Measurements from ENCODE around the gene TCN2. TPM values are rescaled to one million over a fixed set of nuclear protein-coding genes. Genes with fewer than 3 reads are reported as not detected.
"Not testable (repeated sequence)": the region's sequence is repeated elsewhere in the genome, so short reads cannot be mapped to it uniquely, and the experiment has no call there.

The TCN2 gene
- total and polyA plus RNA-seq, 2 donors (not counting 1 experiment from before 2014, with no cell fraction given), result 7.1 to 10.8 TPM

DNA sequence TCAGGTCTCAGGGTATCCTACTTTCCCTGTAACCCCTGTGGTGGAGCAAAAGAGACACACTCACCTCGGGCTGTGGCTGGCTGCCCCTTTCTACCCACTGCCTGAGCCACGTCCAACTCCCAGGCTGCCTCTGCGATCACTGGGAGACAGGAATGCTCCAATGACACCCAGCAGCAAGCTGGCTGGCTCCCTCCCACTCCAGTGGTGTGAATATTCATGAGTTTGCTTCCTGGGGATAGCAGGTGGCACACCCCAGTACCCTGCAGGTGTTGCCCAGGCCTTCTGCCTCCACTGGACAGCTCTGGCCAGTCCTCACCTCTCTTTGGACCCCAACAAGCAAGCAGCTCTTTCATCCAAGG lies 42.2 kb upstream of the TCN2 start:
- H3K36me3 ChIP-seq (ENCODE audit: control insufficient read depth, insufficient read depth, low read length), result no peaks in the 10 kb centered on the region
- TF ChIP-seq EZH2 (IDR thresholded peaks at IDR 0.05; ENCODE audit: low read length, missing control alignments) (no peak), CTCF (conservative IDR thresholded peaks at IDR 0.05 in 1 of 2, IDR thresholded peaks at IDR 0.05 in 1 of 2; ENCODE audit: low read depth in 1 of 2, low read length in 2 of 2) (no peak)
- no peak for DNase-seq (ENCODE audit: low read depth in 2 of 2)
- no peak overlapping the region for H2AFZ ChIP-seq (ENCODE audit: low read length)
- no peaks in the 10 kb centered on the region for H3K79me2 ChIP-seq (ENCODE audit: control insufficient read depth, insufficient read depth, low read length)
- no peaks in the 10 kb centered on the region for H3K4me1 ChIP-seq (ENCODE audit: control insufficient read depth, extremely low read depth, insufficient read depth, low read length)
- H4K20me1 ChIP-seq (ENCODE audit: control insufficient read depth, extremely low read depth, insufficient read depth, low read length), result no peaks in the 10 kb centered on the region
- H3K9me3 ChIP-seq (ENCODE audit: control insufficient read depth, insufficient read depth, low read depth, low read length), result no peaks in the 10 kb centered on the region
- no peak overlapping the region for H3K4me2 ChIP-seq (ENCODE audit: extremely low read depth, insufficient read depth, low read length)
- H3K9ac ChIP-seq (ENCODE audit: insufficient read depth, low read length), result no peak overlapping the region
- H3K27me3 ChIP-seq (ENCODE audit: control insufficient read depth, insufficient read depth, low read length), result peaks cover 7% of the 10 kb centered on the region
- no peak overlapping the region for H3K27ac ChIP-seq (ENCODE audit: insufficient read depth, low read length)
- no peak overlapping the region for H3K4me3 ChIP-seq (replicated peaks in 1 of 4; ENCODE audit: control extremely low read depth in 1 of 4, insufficient read depth in 1 of 4, low read depth in 3 of 4, low read length in 4 of 4)

DNA sequence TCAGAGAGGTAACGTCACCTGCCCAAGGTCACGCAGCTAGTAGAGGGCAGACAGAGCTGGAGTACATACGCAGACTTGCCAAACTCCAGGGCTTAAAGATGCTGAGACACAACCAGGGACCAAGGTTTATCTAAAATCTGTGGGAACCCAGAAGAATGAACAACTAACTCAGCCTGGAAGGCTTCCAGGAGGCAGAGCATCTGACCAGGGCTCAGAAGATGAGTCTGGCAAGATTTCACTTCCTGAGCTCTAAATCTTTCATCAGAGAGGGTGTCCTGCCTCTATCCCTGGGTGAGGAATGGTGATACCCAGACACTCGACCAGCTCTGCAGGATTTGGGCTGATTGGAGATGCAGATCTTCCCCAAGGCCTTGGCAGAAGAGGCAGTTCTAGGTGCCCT lies 41.6 kb upstream of the TCN2 start:
- Histone ChIP-seq H3K27me3 (ENCODE audit: control insufficient read depth, insufficient read depth, low read length) (peaks cover 7% of the 10 kb centered on the region), H3K79me2 (ENCODE audit: control insufficient read depth, insufficient read depth, low read length) (no peaks in the 10 kb centered on the region), H3K9ac (ENCODE audit: insufficient read depth, low read length) (no peak overlapping the region), H4K20me1 (ENCODE audit: control insufficient read depth, extremely low read depth, insufficient read depth, low read length) (no peaks in the 10 kb centered on the region), H3K4me2 (ENCODE audit: extremely low read depth, insufficient read depth, low read length) (no peak overlapping the region), H3K36me3 (ENCODE audit: control insufficient read depth, insufficient read depth, low read length) (no peaks in the 10 kb centered on the region), H3K9me3 (ENCODE audit: control insufficient read depth, insufficient read depth, low read depth, low read length) (no peaks in the 10 kb centered on the region), H3K4me1 (ENCODE audit: control insufficient read depth, extremely low read depth, insufficient read depth, low read length) (no peaks in the 10 kb centered on the region), H2AFZ (ENCODE audit: low read length) (no peak overlapping the region), H3K27ac (ENCODE audit: insufficient read depth, low read length) (no peak overlapping the region), H3K4me3 (replicated peaks in 1 of 4; ENCODE audit: control extremely low read depth in 1 of 4, insufficient read depth in 1 of 4, low read depth in 3 of 4, low read length in 4 of 4) (no peak overlapping the region)
- no peak for DNase-seq (ENCODE audit: low read depth in 2 of 2)
- TF ChIP-seq EZH2 (IDR thresholded peaks at IDR 0.05; ENCODE audit: low read length, missing control alignments) (no peak), CTCF (conservative IDR thresholded peaks at IDR 0.05 in 1 of 2, IDR thresholded peaks at IDR 0.05 in 1 of 2; ENCODE audit: low read depth in 1 of 2, low read length in 2 of 2) (no peak)

DNA sequence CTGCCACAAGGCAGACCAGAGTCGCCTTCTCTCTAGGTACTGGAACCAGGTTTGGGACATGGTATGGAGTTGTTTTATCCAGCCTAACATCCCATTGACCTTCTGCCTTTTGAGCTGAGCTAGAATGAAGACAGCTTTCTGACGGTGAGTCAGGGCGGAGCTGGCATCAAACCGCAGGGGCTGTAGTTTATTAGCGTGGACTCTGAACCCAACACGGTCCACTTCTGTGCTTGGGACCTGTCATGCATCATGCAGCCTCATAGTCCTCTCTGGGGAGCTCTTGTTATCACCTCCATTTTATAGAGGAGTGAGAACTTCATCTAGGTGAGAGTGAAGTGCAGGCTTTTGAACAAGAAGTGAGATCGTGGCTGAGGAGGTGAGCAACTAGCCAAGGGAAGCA lies 40.8 kb upstream of the TCN2 start:
- H3K79me2 ChIP-seq (ENCODE audit: control insufficient read depth, insufficient read depth, low read length), result no peaks in the 10 kb centered on the region
- no peaks in the 10 kb centered on the region for H3K9me3 ChIP-seq (ENCODE audit: control insufficient read depth, insufficient read depth, low read depth, low read length)
- no peaks in the 10 kb centered on the region for H4K20me1 ChIP-seq (ENCODE audit: control insufficient read depth, extremely low read depth, insufficient read depth, low read length)
- no peak overlapping the region for H3K4me3 ChIP-seq (replicated peaks in 1 of 4; ENCODE audit: control extremely low read depth in 1 of 4, insufficient read depth in 1 of 4, low read depth in 3 of 4, low read length in 4 of 4)
- TF ChIP-seq CTCF (conservative IDR thresholded peaks at IDR 0.05 in 1 of 2, IDR thresholded peaks at IDR 0.05 in 1 of 2; ENCODE audit: low read depth in 1 of 2, low read length in 2 of 2) (no peak), EZH2 (IDR thresholded peaks at IDR 0.05; ENCODE audit: low read length, missing control alignments) (no peak)
- no peaks in the 10 kb centered on the region for H3K4me1 ChIP-seq (ENCODE audit: control insufficient read depth, extremely low read depth, insufficient read depth, low read length)
- DNase-seq (ENCODE audit: low read depth in 2 of 2), result no peak
- peaks cover 7% of the 10 kb centered on the region for H3K27me3 ChIP-seq (ENCODE audit: control insufficient read depth, insufficient read depth, low read length)
- H3K4me2 ChIP-seq (ENCODE audit: extremely low read depth, insufficient read depth, low read length), result no peak overlapping the region
- no peak overlapping the region for H2AFZ ChIP-seq (ENCODE audit: low read length)
- H3K27ac ChIP-seq (ENCODE audit: insufficient read depth, low read length), result no peak overlapping the region
- H3K36me3 ChIP-seq (ENCODE audit: control insufficient read depth, insufficient read depth, low read length), result no peaks in the 10 kb centered on the region
- H3K9ac ChIP-seq (ENCODE audit: insufficient read depth, low read length), result no peak overlapping the region

DNA sequence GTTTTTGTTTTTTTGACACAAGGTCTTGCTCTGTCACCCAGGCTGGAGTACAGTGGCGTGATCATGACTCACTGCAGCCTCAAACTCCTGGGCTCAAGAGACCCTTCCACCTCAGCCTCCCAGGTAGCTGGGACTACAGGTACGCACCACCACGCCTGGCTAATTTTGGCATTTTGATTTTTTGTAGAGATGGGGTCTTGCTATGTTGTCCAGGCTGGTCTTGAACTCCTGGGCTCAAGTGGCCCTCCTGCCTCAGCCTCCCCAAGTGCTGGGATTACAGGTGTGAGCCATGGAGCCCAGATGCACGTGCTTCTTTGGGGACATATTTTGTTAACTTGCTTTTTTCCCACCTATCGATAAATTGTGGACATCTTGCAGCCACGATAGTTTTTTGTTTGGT lies 39.7 kb upstream of the TCN2 start:
- not testable (repeated sequence) for H3K36me3 ChIP-seq (ENCODE audit: control insufficient read depth, insufficient read depth, low read length); H3K79me2 ChIP-seq (ENCODE audit: control insufficient read depth, insufficient read depth, low read length); H3K4me2 ChIP-seq (ENCODE audit: extremely low read depth, insufficient read depth, low read length); DNase-seq (ENCODE audit: low read depth in 2 of 2); H3K4me1 ChIP-seq (ENCODE audit: control insufficient read depth, extremely low read depth, insufficient read depth, low read length); H3K9me3 ChIP-seq (ENCODE audit: control insufficient read depth, insufficient read depth, low read depth, low read length); H3K27ac ChIP-seq (ENCODE audit: insufficient read depth, low read length); H4K20me1 ChIP-seq (ENCODE audit: control insufficient read depth, extremely low read depth, insufficient read depth, low read length); H3K4me3 ChIP-seq (replicated peaks in 1 of 4; ENCODE audit: control extremely low read depth in 1 of 4, insufficient read depth in 1 of 4, low read depth in 3 of 4, low read length in 4 of 4); H3K27me3 ChIP-seq (ENCODE audit: control insufficient read depth, insufficient read depth, low read length); H2AFZ ChIP-seq (ENCODE audit: low read length); H3K9ac ChIP-seq (ENCODE audit: insufficient read depth, low read length)
